HUES6 (cell line): ENCODE data around the gene SPATA12.

Experiments used
- H3K27ac ChIP-seq: 2 replicates; pipeline ENCODE4 v1.7.0; 2013; ENCODE audit warnings: low read depth, mild to moderate bottlenecking, low read length, inconsistent platforms
- H3K27me3 ChIP-seq: 2 replicates; pipeline ENCODE4 v1.6.1; 2013; ENCODE audit warnings: low read length; ENCODE audit not compliant: control insufficient read depth, insufficient read depth
- H3K36me3 ChIP-seq: 2 replicates; pipeline ENCODE4 v1.6.1; 2013; ENCODE audit warnings: low read length; ENCODE audit not compliant: control insufficient read depth, insufficient read depth
- H3K4me1 ChIP-seq: 2 replicates; pipeline ENCODE4 v1.6.1; 2013; ENCODE audit warnings: low read length; ENCODE audit not compliant: control insufficient read depth, insufficient read depth
- H3K4me3 ChIP-seq: 2 replicates; pipeline ENCODE4 v1.5.1; 2013; ENCODE audit warnings: low read depth, low read length
- H3K9ac ChIP-seq: one replicate; pipeline ENCODE4 v1.6.1; 2013; ENCODE audit warnings: mild to moderate bottlenecking, low read length
- H3K9me3 ChIP-seq: 2 replicates; pipeline ENCODE4 v1.6.1; 2013; ENCODE audit warnings: low read depth, low read length; ENCODE audit not compliant: control insufficient read depth, insufficient read depth

The SPATA12 gene

DNA sequence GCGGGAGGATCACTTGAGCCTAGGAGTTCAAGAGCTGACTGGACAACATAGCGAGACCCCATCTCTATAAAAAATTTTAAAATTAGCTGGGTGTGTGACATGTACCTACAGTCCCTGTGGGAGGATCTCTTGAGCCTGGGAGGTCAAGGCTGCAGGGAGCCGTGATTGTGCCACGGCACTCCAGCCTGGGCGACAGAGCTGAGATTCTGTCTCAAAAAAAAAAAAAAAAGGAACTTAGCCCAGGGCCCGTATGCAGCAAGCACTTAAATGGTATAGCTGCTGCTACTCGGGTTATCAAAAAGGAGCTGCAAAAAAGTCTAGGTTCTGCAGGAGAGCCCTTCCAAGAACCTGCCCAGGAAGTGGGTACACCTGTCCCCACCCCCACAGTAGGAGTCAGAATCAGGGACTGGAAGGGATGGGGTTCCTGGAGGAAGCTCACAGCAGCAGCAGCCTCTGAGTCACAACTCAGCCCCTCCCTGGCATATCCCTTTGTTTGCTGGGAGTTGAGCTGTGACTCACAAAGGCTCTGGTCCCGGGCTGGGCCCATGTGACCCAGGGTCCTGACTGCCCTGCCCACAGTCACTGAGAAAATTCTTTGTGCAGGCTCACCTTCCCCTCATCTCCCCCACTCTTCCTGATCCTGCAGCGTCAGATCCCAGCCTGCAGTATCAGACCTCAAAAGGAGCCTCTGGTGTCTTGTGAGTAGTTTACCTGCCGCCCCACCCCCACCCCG is at the start of gene SPATA12:
TSS of gene SPATA12 (plus strand) at position 576 of the 733 bp plus-strand sequence. CDS start 13,031 bp downstream, outside the sequence.
- Histone ChIP-seq H3K9ac (peak within 1 kb of the TSS; percentile 51), H3K27me3 (no peaks in the 10 kb centered on the region), H3K9me3 (no peaks in the 10 kb centered on the region), H3K27ac (peak within 1 kb of the TSS; percentile 55), H3K4me3 (0 out of 2 replicates have a peak within 1 kb of the TSS, but pooled peaks have one; percentile 11), H3K4me1 (peaks cover 33% of the 10 kb centered on the region), H3K36me3 (no peaks in the 10 kb centered on the region)

GRCh38 chr3:57011022-57011421 is 49.4 kb upstream of the SPATA12 start:
- H3K27ac ChIP-seq = no peak overlapping the region
- H3K36me3 ChIP-seq = no peaks in the 10 kb centered on the region
- H3K4me3 ChIP-seq = no peak overlapping the region
- peaks cover 33% of the 10 kb centered on the region for H3K4me1 ChIP-seq
- H3K9me3 ChIP-seq = 0 out of 2 replicates have a peak, but pooled peaks cover 4% of the 10 kb centered on the region
- H3K9ac ChIP-seq = no peak overlapping the region
- H3K27me3 ChIP-seq = no peaks in the 10 kb centered on the region

DNA sequence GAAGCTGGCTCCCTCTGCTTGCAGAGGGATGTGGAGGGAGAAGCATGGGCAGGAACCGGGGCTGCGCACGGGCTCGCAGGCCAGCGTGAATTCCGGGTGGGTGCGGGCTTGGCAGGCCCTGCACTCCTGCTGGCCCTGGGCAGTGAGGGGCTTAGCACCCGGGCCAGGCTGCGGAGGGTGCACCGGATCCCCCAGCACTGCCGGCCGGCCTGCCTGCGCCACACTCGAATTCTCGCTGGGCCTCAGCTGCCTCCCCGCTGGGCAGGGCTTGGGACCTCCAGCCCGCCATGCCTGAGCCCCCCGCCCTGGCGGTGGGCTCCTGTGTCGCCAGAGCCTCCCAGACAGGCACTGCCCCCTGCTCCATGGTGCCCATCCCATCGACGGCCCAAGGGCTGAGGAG is 47.6 kb upstream of the SPATA12 start:
- no peaks in the 10 kb centered on the region for H3K36me3 ChIP-seq
- no peak overlapping the region for H3K27ac ChIP-seq
- 0 out of 2 replicates have a peak, but pooled peaks cover 4% of the 10 kb centered on the region for H3K9me3 ChIP-seq
- H3K27me3 ChIP-seq = no peaks in the 10 kb centered on the region
- no peak overlapping the region for H3K4me3 ChIP-seq
- no peak overlapping the region for H3K9ac ChIP-seq
- H3K4me1 ChIP-seq = peaks cover 34% of the 10 kb centered on the region

- Histone ChIP-seq H3K36me3 (no peaks in the 10 kb centered on the region), H3K4me1 (peaks cover 31% of the 10 kb centered on the region), H3K9me3 (0 out of 2 replicates have a peak, but pooled peaks cover 4% of the 10 kb centered on the region), H3K27me3 (no peaks in the 10 kb centered on the region), H3K9ac (no peak overlapping the region), H3K4me3 (no peak overlapping the region), H3K27ac (0 out of 2 replicates have a peak overlapping the region, but pooled peaks have one; percentile 4)
Measured at GRCh38 chr3:57015350-57015729, 45.1 kb upstream of the SPATA12 start.

DNA sequence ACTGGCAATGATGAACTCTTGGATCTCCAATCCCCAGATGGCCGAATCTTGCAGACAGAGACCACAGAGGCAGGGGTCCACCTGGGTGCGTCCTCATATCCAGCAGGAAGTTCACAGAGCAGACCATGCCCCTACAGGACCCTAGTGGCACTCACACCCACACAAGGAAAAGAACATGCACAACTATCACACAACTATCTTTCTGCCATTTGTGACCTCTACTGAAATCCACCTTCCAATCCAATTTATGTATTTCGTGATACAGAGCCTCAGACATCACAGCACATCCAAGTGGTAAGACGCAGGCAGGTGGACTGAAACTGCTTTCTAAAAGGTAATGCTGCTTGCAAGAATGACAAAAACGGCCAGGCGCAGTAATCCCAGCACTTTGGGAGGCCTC is 44.6 kb upstream of the SPATA12 start:
- H3K9ac ChIP-seq = no peak overlapping the region
- H3K9me3 ChIP-seq = 0 out of 2 replicates have a peak, but pooled peaks cover 4% of the 10 kb centered on the region
- H3K4me1 ChIP-seq = peaks cover 31% of the 10 kb centered on the region
- H3K27me3 ChIP-seq = no peaks in the 10 kb centered on the region
- H3K36me3 ChIP-seq = no peaks in the 10 kb centered on the region
- H3K27ac ChIP-seq = no peak overlapping the region
- no peak overlapping the region for H3K4me3 ChIP-seq

- H3K36me3 ChIP-seq = no peaks in the 10 kb centered on the region
- H3K27ac ChIP-seq = no peak overlapping the region; the same call in 1 of the 2 replicates
- H3K9me3 ChIP-seq = 0 out of 2 replicates have a peak, but pooled peaks cover 4% of the 10 kb centered on the region
- H3K4me1 ChIP-seq = peaks cover 31% of the 10 kb centered on the region
- H3K9ac ChIP-seq = peak overlapping the region; percentile 46
- no peaks in the 10 kb centered on the region for H3K27me3 ChIP-seq
- peak overlapping the region; percentile 25; the same call in 1 of the 2 replicates for H3K4me3 ChIP-seq
Measured at GRCh38 chr3:57017459-57017845, 43.0 kb upstream of the SPATA12 start.

GRCh38 chr3:57018246-57018645 is 42.2 kb upstream of the SPATA12 start:
- H3K27ac ChIP-seq = no peak overlapping the region
- H3K4me1 ChIP-seq = peaks cover 31% of the 10 kb centered on the region
- no peak overlapping the region for H3K4me3 ChIP-seq
- H3K36me3 ChIP-seq = no peaks in the 10 kb centered on the region
- H3K27me3 ChIP-seq = no peaks in the 10 kb centered on the region
- no peaks in the 10 kb centered on the region for H3K9me3 ChIP-seq
- no peak overlapping the region for H3K9ac ChIP-seq

GRCh38 chr3:57019057-57019456 is 41.4 kb upstream of the SPATA12 start:
- no peak overlapping the region for H3K9ac ChIP-seq
- H3K36me3 ChIP-seq = no peaks in the 10 kb centered on the region
- H3K4me3 ChIP-seq = no peak overlapping the region

DNA sequence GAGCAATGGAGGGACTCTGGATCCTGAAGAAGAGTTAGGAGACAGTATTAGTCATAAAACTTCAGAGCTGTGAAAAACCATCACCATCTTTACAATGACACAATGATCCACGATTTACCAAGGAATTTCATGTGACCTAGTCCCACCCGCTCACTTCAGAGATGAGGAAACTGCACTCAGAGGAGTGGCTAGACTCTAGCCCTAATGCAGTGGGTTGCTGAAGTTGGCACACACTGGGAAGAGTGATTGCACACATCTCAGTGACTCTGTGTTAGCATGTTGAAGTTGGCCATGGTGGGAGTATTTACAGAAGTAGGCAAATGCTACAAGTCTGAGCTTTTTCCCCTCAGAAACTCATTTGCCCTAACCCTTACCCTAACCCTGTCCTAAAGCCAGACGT is 35.2 kb upstream of the SPATA12 start:
- H3K27ac ChIP-seq = no peak overlapping the region
- H3K9me3 ChIP-seq = no peaks in the 10 kb centered on the region
- no peak overlapping the region for H3K4me3 ChIP-seq
- no peak overlapping the region for H3K9ac ChIP-seq
- no peaks in the 10 kb centered on the region for H3K4me1 ChIP-seq
- H3K36me3 ChIP-seq = no peaks in the 10 kb centered on the region
- no peaks in the 10 kb centered on the region for H3K27me3 ChIP-seq

More at GRCh38 chr3:57019057-57019456, 41.4 kb upstream of the SPATA12 start:
- Histone ChIP-seq H3K27ac (no peak overlapping the region), H3K27me3 (no peaks in the 10 kb centered on the region), H3K4me1 (peaks cover 31% of the 10 kb centered on the region), H3K9me3 (no peaks in the 10 kb centered on the region)

DNA sequence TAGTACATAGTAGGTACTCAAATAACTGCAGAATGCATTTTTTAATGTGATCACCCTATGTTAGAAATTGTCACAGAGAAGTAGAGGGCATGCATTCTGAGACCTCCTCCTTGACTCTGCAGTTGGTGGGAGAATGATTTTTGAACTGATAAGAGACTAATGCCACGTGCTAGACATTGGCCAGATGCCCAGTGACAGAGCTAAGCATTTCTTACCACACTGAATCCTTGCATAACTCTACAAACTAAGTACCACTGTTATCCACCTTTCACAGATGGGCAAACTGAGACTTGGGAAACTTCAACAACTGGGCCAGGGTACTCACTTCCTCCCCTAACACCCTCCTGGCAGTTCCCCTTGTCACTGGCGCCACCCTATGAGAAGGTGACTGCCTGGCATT is 33.5 kb upstream of the SPATA12 start:
- H3K4me1 ChIP-seq = no peaks in the 10 kb centered on the region
- H3K36me3 ChIP-seq = no peaks in the 10 kb centered on the region
- H3K9ac ChIP-seq = no peak overlapping the region
- no peaks in the 10 kb centered on the region for H3K27me3 ChIP-seq
- H3K4me3 ChIP-seq = no peak overlapping the region
- no peaks in the 10 kb centered on the region for H3K9me3 ChIP-seq
- no peak overlapping the region for H3K27ac ChIP-seq

DNA sequence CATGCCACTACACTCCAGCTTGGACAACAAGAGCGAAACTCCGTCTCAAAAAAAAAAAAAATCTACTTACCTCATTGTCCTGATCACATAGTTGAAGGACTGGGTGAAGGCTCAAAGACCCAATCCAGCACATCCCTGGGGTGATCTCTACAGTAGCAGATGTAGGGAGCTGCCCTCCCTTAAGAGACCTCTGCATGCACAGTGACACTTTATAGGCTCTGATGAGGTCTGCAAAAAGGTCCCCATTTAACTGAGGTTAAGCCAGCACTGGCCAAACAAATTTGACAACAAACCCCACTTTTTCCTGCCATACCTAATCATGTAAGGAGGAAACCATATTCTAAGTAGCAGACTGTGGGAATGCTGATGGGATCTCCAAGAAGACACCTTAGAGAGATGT is 31.1 kb upstream of the SPATA12 start:
- Histone ChIP-seq H3K4me1 (no peaks in the 10 kb centered on the region), H3K27ac (no peak overlapping the region), H3K36me3 (no peaks in the 10 kb centered on the region), H3K4me3 (no peak overlapping the region), H3K9me3 (no peaks in the 10 kb centered on the region), H3K27me3 (no peaks in the 10 kb centered on the region), H3K9ac (no peak overlapping the region)
